CD14-positive monocyte (primary cell): ENCODE results near the gene CACNA1B. TPM values are rescaled to one million over a fixed set of nuclear protein-coding genes. Genes with fewer than 3 reads are reported as not detected.
A peak's percentile ranks its signal among the peaks of the same experiment; 100 is the strongest.

Source experiments
- DNase-seq, 3 donors: peaks; one replicate each; pipeline ENCODE4 v3.0.0-alpha.2; 2011 to 2022
- H2AFZ ChIP-seq: 2 replicates; pipeline ENCODE4 v1.6.0; 2012; ENCODE audit warnings: mild to moderate bottlenecking, low read depth, low read length, inconsistent platforms; ENCODE audit not compliant: insufficient read depth, poor library complexity, severe bottlenecking
- H3K27ac ChIP-seq, 2 donors: 1 replicate in 1 of 2; 2 replicates in 1 of 2; pipeline ENCODE4 v1.5.1; 2012 to 2013; ENCODE audit warnings: low read length in 2 of 2, control low read depth in 1 of 2, inconsistent platforms in 1 of 2, low read depth in 1 of 2, mild to moderate bottlenecking in 1 of 2
- H3K27me3 ChIP-seq, 2 donors: one replicate each; pipeline versions ENCODE4 v1.6.0 to v1.6.1; 2011 to 2013; ENCODE audit warnings: low read length in 2 of 2; ENCODE audit not compliant: control insufficient read depth in 2 of 2, insufficient read depth in 2 of 2
- H3K36me3 ChIP-seq, 2 donors: replicated peaks in 1 of 2; 1 replicate in 1 of 2; 2 replicates in 1 of 2; pipeline versions ENCODE4 v1.5.1 to v1.6.1; 2012 to 2013; ENCODE audit warnings: low read length in 2 of 2, control low read depth in 1 of 2, inconsistent platforms in 1 of 2, mild to moderate bottlenecking in 1 of 2; ENCODE audit not compliant: insufficient read depth in 2 of 2, control insufficient read depth in 1 of 2
- H3K4me1 ChIP-seq, 2 donors: 1 replicate in 1 of 2; 2 replicates in 1 of 2; pipeline versions ENCODE4 v1.5.1 to v1.6.1; 2012 to 2013; ENCODE audit warnings: low read length in 2 of 2, control low read depth in 1 of 2, inconsistent platforms in 1 of 2, mild to moderate bottlenecking in 1 of 2, moderate library complexity in 1 of 2; ENCODE audit not compliant: insufficient read depth in 2 of 2, control insufficient read depth in 1 of 2
- H3K4me2 ChIP-seq: replicated peaks from 2 replicates; pipeline ENCODE3; 2012; ENCODE audit warnings: low read length, moderate library complexity, mild to moderate bottlenecking; ENCODE audit not compliant: poor library complexity, severe bottlenecking; ENCODE audit errors: extremely low read depth
- H3K4me3 ChIP-seq, 3 experiments: fragments of 200-600 bp in 1 of 3; sonication (generic) in 1 of 3; replicated peaks in 1 of 3; 1 replicate in 2 of 3; 2 replicates in 1 of 3; pipeline ENCODE4 v1.5.1; 2011 to 2013; ENCODE audit warnings: low read length in 3 of 3, mild to moderate bottlenecking in 3 of 3, control low read depth in 2 of 3, low read depth in 2 of 3, inconsistent platforms in 1 of 3, moderate library complexity in 1 of 3
- H3K79me2 ChIP-seq: 2 replicates; pipeline ENCODE4 v1.6.0; 2012; ENCODE audit warnings: mild to moderate bottlenecking, control low read depth, inconsistent platforms, low read length, moderate library complexity; ENCODE audit not compliant: insufficient read depth
- H3K9ac ChIP-seq: 2 replicates; pipeline ENCODE4 v1.6.0; 2017; ENCODE audit warnings: low read length, mild to moderate bottlenecking; ENCODE audit not compliant: insufficient read depth, poor library complexity, severe bottlenecking
- H3K9me3 ChIP-seq, 2 donors: replicated peaks in 1 of 2; 1 replicate in 1 of 2; 2 replicates in 1 of 2; pipeline versions ENCODE4 v1.5.1 to v1.6.1; 2012 to 2013; ENCODE audit warnings: low read length in 2 of 2, control low read depth in 1 of 2; ENCODE audit not compliant: control insufficient read depth in 1 of 2, insufficient read depth in 1 of 2
- H4K20me1 ChIP-seq: 2 replicates; pipeline ENCODE4 v1.6.0; 2012; ENCODE audit warnings: mild to moderate bottlenecking, low read length, control low read depth, moderate library complexity; ENCODE audit not compliant: insufficient read depth
- H3K27ac Mint-ChIP-seq, 7 donors: one replicate each; pipeline ENCODE4 v1.8.0; 2020; ENCODE audit warnings: mild to moderate bottlenecking in 7 of 7, mixed read lengths in 7 of 7, moderate library complexity in 6 of 7, inconsistent platforms in 2 of 7
- H3K27me3 Mint-ChIP-seq, 3 donors: one replicate each; pipeline ENCODE4 v1.8.0; 2021 to 2022; ENCODE audit warnings: low read depth in 3 of 3, mild to moderate bottlenecking in 3 of 3, mixed read lengths in 3 of 3, moderate library complexity in 3 of 3, inconsistent platforms in 1 of 3
- H3K36me3 Mint-ChIP-seq, 2 donors: one replicate each; pipeline ENCODE4 v1.8.0; 2020; ENCODE audit warnings: mixed read lengths in 2 of 2, inconsistent platforms in 1 of 2, mild to moderate bottlenecking in 1 of 2
- H3K4me1 Mint-ChIP-seq: one replicate; pipeline ENCODE4 v1.8.0; 2020; ENCODE audit warnings: mild to moderate bottlenecking, mixed read lengths
- H3K4me3 Mint-ChIP-seq, 2 donors: one replicate each; pipeline ENCODE4 v1.8.0; 2020; ENCODE audit warnings: mild to moderate bottlenecking in 2 of 2, mixed read lengths in 2 of 2, moderate library complexity in 1 of 2
- H3K9me3 Mint-ChIP-seq, 7 donors: one replicate each; pipeline ENCODE4 v1.8.0; 2020 to 2022; ENCODE audit warnings: mixed read lengths in 7 of 7, mild to moderate bottlenecking in 6 of 7, moderate library complexity in 6 of 7, inconsistent platforms in 2 of 7
- CTCF ChIP-seq: fragments of 200-600 bp; IDR thresholded peaks from one replicate; pipeline ENCODE4 v1.8.0; 2022; ENCODE audit warnings: antibody characterized with exemption, mild to moderate bottlenecking
- WGBS: methylation state at CpG from one replicate; pipeline ENCODE4 v1.1.5; 2013; ENCODE audit warnings: missing lambda C conversion rate; ENCODE audit not compliant: insufficient coverage; 5-methylcytosine and 5-hydroxymethylcytosine counted together
- intact Hi-C, 2 donors: fragments of 100-400 bp; cut with micrococcal nuclease; formaldehyde crosslinking; loops; one replicate each; pipeline versions ENCODE4 v1.15.0 to v1.15.1; 2023
- polyA plus RNA-seq, 3 donors: library from polyadenylated mRNA; depleted of rRNA in 1 of 3; unstranded in 2 of 3; stranded (reverse) in 1 of 3; fragments of 300-500 nt in 2 of 3; fragments of >200 nt in 1 of 3; fragmentation: Illumina TruSeq in 2 of 3; gene quantifications; 1 replicate in 2 of 3; 2 replicates in 1 of 3; pipeline ENCODE4 v1.2.3, GENCODE V29; 2012 to 2021

CACNA1B gene
- polyA plus RNA-seq, 3 donors = not detected

DNA sequence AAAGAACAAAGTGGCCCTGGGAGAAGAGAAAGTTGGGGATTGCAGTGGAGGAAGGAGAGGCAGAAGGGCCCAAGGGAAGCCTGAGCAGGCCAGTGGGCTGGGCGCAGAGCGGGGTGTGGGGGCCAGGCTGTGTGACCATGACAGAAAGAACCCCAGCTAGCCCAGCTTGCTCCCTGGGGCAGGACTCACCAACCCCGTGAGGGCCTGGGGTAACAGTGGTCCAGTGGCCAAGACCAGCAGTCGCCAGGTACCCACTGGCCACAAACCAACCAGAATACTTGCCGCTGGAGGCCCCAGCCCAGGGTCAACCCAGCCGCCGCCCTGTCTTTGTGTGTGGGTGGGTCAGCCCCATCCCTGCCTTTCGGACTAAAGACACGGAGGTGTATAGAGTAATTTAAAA, 146.5 kb downstream of the CACNA1B start:
- TF ChIP-seq CTCF = no peak
- H3K4me3 ChIP-seq = no peak overlapping the region
- intact Hi-C loops = no loop called here
- 96% methylated on average over 7 of the region's 9 CpGs for WGBS
- peaks cover 41 to 59% (median 44%) of the 10 kb centered on the region in 3 donors for H3K27me3 Mint-ChIP-seq
- peak overlapping the region in 1 of 2 donors; percentile 73 for H3K4me3 Mint-ChIP-seq
- no peaks in the 10 kb centered on the region for H3K36me3 Mint-ChIP-seq
- no peak overlapping the region for H3K27ac Mint-ChIP-seq
- no peak overlapping the region for H2AFZ ChIP-seq
- H3K4me1 ChIP-seq = no peaks in the 10 kb centered on the region
- H3K36me3 ChIP-seq = no peaks in the 10 kb centered on the region
- peaks cover 0 to 6% of the 10 kb centered on the region in 2 donors for H3K9me3 ChIP-seq
- H3K4me2 ChIP-seq = no peak overlapping the region
- H3K27me3 ChIP-seq = peaks cover 2 to 40% of the 10 kb centered on the region in 2 donors
- no peaks in the 10 kb centered on the region for H4K20me1 ChIP-seq
- no peaks in the 10 kb centered on the region for H3K79me2 ChIP-seq
- no peak overlapping the region for H3K9ac ChIP-seq
- H3K4me1 Mint-ChIP-seq = no peaks in the 10 kb centered on the region
- no peak overlapping the region for H3K27ac ChIP-seq
- no peak for DNase-seq
- H3K9me3 Mint-ChIP-seq = peaks cover 0 to 9% (median 4%) of the 10 kb centered on the region in 7 donors

- peaks cover 0 to 13% (median 5%) of the 10 kb centered on the region in 7 donors for H3K9me3 Mint-ChIP-seq
- H3K4me1 Mint-ChIP-seq = no peaks in the 10 kb centered on the region
- H2AFZ ChIP-seq = no peak overlapping the region
- peaks cover 0 to 6% of the 10 kb centered on the region in 2 donors for H3K9me3 ChIP-seq
- H3K4me3 Mint-ChIP-seq = peak overlapping the region in 1 of 2 donors; percentile 49
- no peak overlapping the region for H3K4me3 ChIP-seq
- WGBS = over 99% methylated on average over 8 of the region's 11 CpGs
- no peak overlapping the region for H3K27ac Mint-ChIP-seq
- TF ChIP-seq CTCF = no peak
- H3K4me1 ChIP-seq = no peaks in the 10 kb centered on the region
- H3K27ac ChIP-seq = no peak overlapping the region
- H3K27me3 Mint-ChIP-seq = peaks cover 45 to 63% (median 46%) of the 10 kb centered on the region in 3 donors
- no peaks in the 10 kb centered on the region for H3K79me2 ChIP-seq
- H4K20me1 ChIP-seq = no peaks in the 10 kb centered on the region
- intact Hi-C loops = no loop called here
- no peaks in the 10 kb centered on the region for H3K36me3 ChIP-seq
- H3K36me3 Mint-ChIP-seq = no peaks in the 10 kb centered on the region
- peaks cover 2 to 44% of the 10 kb centered on the region in 2 donors for H3K27me3 ChIP-seq
- DNase-seq = no peak
- H3K9ac ChIP-seq = no peak overlapping the region
- H3K4me2 ChIP-seq = no peak overlapping the region
Observed at GRCh38 chr9:138024831-138025291, 147.3 kb downstream of the CACNA1B start.
